Stimulated activated CD8-positive, alpha-beta memory T cell treated with anti-CD3 and anti-CD28 coated beads, Interleukin-15, amount 100 ng/mL, for 4 hours (primary cell): ENCODE measurements around the gene ARPC4.

Experiments used
- DNase-seq, 2 donors: peaks; one replicate each; pipeline ENCODE4 v3.0.0-alpha.2; 2020; ENCODE audit warnings: low read depth in 2 of 2

ARPC4 gene

DNA sequence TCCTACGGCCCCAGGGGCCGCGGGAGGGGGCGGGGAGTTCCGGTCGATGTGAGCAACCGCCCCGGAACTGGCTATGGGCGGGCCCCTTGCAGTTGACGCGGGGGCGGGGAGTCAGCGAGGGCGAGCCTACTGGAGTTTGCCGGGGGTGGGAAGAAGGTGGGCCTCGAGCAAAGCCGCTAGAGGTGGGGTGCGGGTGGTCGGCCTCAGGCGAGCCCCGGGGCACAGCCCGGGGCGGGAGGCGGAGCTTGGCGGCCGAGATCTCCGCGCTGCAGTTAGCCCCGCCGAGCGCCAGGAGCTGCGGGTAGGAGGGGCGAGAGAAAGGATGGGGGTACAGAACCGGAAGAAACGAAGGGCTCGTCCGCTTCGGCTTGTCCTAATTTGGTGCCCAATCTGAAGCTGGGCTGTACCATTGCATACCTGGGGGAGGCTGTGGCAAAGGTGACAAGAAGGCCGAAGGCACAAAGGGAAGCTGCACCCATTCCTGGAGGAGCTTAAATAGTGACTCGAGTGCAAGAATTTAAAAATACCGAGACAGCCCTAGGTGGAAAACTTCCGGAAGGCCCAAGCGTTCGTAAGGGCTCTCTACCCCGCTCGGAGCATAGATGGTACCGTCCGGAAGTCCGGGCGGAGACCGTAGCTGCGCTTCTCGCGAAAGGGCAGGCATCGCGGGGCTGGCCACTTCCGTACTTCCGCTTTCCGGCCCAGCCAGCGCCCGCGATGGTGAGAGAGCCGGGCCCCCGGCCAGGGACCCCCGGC, at the start of gene ARPC4, which contains the start of gene TADA3:
Gene ARPC4, plus strand, starts transcription at position 678 of the 756 bp plus-strand sequence. Its CDS starts 40 bp downstream, at position 718.
Gene TADA3, minus strand, starts transcription at position 69 of the 756 bp plus-strand sequence. CDS start 1,007 bp downstream, outside the sequence.
- peak; percentile 89 for DNase-seq

DNA sequence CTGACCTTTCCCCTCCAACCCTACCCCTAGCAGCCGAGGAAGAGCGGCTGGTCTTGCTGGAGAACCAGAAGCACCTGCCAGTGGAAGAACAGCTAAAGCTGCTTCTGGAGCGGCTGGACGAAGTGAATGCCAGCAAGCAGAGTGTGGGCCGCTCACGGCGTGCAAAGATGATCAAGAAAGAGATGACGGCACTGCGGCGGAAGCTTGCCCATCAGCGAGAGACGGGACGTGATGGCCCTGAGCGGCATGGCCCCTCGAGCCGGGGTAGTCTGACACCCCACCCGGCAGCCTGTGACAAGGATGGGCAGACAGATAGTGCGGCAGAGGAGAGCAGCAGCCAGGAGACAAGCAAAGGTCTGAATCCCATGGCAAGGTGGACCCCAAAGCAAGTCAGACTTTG, 49.3 kb upstream of the ARPC4 start:
- no peak for DNase-seq

DNA sequence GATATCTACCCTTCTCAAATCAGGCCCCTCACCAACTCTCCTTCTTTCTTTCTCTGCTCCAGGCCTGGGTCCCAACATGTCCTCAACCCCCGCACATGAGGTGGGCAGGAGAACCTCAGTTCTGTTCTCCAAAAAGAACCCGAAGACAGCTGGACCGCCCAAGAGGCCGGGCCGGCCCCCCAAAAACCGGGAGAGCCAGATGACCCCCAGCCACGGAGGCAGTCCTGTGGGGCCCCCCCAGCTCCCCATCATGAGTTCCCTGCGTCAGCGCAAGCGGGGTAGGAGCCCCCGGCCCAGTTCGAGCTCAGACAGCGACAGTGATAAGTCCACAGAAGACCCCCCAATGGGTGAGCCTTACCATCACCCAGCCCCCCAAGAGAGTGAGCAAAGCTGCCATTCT, 48.7 kb upstream of the ARPC4 start:
- DNase-seq, result no peak

DNA sequence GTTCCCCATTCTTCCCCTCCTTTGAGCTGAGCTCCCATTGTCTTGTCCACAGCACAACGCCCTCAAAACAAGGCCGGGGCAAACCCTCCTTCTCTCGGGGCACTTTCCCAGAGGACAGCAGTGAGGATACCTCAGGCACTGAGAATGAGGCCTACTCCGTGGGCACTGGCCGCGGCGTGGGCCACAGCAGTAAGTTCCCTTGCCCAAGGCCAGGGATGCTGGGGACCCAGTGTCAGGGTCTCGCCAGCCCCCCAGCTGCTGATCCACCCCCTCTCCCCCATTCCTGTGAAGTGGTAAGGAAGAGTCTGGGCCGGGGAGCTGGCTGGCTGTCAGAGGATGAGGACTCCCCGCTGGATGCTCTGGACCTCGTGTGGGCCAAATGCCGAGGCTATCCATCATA, 47.4 kb upstream of the ARPC4 start:
- DNase-seq, result no peak

DNA sequence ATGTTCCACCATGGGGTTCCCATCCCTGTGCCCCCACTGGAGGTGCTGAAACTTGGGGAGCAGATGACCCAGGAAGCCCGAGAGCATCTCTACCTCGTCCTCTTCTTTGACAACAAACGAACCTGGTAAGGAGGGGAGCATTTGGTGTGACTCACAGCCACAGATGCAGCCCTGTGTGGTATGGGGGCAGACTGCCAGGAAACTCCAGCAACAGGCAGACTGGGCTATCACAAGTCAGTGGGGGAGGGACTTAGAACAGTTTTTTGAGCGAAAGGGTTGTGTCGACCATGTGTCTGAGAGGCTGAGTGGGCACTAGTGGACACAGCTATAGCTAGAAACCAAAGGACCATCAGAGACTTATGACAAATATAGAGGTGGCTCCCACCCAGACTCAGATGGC, 46.6 kb upstream of the ARPC4 start:
- DNase-seq, result no peak

DNA sequence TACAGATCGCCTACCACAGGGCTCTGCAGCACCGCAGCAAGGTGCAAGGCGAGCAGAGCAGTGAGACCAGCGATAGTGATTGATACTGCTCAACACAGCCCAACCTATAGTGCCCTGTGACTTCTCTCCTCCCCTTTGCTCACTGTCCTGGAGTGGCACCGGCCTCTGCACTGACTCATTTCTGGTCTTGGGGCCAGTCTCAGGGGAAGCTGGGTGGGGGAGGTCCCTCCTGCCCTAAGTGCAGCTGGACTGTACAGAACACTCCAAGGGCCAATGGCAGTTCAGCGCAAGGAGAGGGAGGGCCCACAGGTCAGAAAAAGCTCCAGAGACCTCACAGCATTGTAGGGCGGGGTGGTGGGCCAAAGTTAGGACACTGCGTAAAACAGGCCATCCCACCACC, 45.6 kb upstream of the ARPC4 start:
- no peak for DNase-seq

DNA sequence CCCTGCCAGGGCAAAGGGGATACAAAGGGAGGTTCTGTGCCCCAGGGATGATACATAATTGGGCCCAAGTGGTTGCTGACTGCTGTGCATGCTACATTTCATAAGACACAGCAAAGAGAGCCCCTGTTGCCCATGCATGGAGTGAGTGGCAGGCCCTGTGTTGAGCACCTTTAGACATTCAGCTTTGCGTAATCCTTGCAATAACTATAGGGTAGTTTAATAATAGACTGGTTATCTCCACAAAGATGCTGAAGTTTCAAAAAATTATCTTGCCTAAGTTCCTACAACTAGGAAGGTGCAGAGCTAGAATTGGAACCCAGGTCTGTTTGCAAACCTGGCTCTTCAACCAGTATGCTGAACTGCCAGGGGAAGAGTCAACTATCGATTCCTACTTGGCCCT, 44.9 kb upstream of the ARPC4 start:
- no peak for DNase-seq

DNA sequence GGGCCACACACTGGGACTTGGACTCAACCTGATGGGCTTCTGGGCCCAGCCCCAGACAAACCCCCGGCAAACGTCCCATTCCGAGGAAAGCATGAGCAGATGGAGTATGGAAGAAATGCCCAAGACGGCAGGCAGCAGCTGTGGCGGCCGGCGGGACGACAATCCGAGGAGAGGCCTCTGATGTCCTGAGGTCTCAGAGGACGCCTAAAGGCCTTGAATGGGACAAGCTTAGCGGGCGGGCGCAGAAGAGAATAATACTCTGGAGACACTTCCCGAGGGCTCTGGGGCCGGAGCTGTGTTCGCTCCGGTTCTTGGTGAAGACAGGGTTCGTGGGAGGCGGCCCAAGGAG, 43.6 kb upstream of the ARPC4 start:
- DNase-seq, result no peak

DNA sequence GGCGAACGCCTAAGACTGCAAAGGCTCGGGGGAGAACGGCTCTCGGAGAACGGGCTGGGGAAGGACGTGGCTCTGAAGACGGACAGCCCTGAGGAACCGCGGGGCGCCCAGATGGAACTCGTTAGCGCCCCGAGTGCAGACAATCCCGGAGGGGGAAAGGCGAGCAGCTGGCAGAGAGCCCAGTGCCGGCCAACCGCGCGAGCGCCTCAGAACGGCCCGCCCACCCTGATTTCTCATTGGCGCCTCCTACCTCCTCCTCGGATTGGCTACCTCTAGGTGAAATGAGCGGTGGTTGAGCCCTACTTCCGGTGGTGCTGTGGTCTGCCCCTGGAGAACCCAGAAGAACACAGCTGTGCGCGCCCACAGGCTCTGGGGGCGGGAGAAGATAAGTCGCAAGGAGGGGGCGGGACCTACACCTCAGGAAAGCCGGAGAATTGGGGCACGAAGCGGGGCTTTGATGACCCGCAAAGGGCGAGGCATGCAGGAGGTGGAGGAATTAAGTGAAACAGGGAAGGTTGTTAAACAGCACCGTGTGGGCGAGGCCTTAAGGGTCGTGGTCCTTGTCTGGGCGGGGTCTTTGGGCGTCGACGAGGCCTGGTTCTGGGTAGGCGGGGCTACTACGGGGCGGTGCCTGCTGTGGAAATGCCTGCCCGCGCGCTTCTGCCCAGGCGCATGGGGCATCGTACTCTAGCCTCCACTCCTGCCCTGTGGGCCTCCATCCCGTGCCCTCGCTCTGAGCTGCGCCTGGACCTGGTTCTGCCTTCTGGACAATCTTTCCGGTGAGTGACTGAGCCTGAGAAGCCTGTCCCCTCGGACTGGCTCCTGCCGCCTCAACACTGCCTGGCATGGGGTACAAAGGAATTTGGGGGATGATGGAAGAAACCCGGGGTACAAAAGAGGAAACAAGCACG, 43.0 kb upstream of the ARPC4 start, which contains the start of gene OGG1:
Gene OGG1, plus strand, starts transcription at position 308 of the 911 bp plus-strand sequence. Its CDS starts 335 bp downstream, at position 643.
- DNase-seq, result peak; percentile 91 to 96

DNA sequence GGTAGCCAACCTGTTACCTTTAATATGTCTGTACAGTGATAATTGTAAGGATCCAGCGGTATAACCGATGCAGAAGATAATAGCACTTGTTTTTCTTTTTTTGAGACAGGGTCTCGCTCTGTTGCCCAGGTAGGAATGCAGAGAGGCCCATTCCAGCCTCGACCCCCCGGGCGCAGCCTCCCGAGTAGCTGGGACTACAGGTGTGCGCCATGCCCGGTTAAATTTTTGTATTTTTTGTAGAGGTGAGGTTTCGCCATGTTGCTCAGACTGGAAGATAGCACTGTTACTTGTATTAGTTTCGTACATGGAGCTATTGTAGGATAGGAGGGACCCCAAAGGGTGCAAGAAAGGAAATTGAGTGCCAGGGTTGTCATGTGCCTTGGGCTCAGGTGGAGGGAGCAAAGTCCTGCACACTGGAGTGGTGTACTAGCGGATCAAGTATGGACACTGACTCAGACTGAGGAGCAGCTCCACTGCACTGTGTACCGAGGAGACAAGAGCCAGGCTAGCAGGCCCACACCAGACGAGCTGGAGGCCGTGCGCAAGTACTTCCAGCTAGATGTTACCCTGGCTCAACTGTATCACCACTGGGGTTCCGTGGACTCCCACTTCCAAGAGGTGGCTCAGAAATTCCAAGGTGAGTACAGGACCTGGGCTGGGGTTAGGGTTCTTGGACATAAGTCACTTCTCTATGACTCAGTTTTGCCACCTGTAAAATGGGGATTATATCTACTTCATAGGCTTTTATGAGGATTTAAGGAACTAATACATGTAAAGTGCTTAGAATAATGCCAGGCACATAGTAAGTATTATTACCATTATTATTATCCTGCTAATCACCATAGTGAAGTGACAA, 42.1 kb upstream of the ARPC4 start:
- no peak for DNase-seq

DNA sequence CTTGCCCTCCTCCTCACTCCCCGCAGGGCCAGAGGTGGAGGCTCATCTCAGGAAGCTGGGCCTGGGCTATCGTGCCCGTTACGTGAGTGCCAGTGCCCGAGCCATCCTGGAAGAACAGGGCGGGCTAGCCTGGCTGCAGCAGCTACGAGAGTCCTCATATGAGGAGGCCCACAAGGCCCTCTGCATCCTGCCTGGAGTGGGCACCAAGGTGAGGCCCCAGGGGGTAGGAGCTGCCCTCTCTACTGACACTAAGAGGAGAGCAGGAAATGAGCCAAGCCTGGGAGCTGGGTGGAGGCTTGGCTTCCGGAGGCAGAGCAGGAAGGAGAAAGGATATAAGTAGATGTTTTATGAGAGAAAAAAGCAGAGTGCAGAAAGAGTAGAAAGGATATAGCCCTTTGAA, 38.2 kb upstream of the ARPC4 start:
- no peak for DNase-seq

DNA sequence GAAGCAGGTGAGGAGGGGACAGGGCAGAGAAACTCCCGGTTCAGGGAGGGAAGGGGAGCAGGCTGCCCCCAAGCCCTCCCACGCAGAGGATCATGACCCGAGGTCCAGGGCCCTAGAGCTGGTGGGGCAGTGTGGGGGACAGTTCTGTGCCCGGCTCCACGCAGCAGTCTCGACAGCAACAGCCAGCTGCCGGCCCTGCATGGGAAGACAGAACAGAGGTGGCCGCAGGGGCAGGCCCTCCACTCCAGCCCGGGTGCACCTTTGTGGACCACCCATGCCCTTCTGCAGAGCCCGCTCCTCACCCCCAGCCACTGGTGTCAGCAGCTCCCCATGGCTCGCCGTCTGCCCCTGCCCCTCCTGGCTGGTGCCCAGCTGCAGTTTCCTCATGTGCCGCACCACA, 35.5 kb upstream of the ARPC4 start:
- no peak for DNase-seq

DNA sequence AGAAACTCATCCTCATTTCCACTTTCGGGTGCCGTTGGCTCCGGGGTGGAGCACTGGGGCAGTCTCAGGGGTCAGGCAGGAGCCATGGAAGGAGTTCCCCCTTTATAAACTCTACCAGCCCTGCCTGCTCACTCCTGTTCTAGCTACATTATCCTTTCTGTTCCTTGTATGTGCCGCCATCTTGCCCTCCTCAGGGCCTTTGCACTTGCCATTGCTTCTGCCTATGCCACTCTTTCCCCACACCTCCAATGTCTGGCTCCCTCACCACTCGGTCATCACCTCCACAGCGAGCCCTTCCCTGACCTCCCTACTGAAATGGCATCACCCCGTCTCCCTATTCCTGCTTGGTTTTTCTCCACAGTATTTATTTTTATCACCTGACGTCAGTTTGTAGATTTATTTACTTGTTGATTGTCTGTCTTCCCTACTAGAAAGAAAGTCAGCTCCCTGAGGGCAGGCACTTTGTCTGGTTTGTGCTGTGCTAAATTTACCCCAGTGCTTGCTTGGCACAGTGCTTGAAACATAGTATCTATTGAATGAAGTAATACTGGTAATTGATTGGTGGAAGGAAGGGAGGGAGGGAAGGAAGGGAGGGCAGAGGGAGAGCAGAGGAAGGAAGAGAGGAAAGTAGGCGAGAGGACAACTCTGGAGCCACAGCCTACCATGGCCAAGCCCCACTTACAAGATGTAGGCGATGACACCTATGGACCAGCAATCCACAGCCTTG, 31.9 kb upstream of the ARPC4 start:
- no peak for DNase-seq

DNA sequence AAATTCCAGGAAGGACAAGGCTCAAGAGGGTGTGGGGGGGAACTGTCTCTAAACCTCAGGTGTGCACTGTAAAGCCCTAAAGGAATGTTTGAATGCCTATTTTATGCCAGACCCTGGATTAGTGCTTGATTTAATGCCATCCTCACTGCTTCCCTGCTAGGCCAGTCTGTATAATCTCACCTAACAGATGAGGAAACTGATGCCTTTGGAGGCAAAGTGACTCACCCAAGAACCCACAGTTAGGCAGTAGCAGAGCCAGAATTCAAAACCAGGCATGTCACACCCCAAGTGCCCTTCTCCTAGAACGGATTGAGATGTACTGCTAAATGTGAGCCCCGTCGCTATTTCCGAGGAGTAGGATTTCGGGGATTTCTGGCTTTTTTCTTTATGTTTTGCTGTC, 31.0 kb upstream of the ARPC4 start:
- no peak for DNase-seq

DNA sequence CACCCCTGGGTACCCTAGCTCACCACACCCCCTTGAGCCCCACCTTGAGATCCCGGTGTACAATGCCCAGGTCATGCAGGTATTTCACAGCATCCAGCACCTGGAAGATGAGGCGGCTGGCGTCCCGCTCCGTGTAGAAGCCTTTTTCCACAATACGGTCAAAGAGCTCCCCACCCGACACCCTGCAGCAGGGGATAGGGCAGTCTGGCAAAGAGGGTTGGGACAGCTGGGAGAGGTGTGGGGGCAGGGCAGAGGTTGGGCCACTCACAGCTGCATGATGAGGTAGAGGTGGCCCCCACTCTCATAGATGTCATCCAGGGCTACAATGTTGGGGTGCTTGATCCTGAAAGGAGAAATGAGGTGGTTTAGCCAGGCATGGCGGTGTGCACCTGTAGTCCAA, 30.0 kb upstream of the ARPC4 start:
- no peak for DNase-seq

DNA sequence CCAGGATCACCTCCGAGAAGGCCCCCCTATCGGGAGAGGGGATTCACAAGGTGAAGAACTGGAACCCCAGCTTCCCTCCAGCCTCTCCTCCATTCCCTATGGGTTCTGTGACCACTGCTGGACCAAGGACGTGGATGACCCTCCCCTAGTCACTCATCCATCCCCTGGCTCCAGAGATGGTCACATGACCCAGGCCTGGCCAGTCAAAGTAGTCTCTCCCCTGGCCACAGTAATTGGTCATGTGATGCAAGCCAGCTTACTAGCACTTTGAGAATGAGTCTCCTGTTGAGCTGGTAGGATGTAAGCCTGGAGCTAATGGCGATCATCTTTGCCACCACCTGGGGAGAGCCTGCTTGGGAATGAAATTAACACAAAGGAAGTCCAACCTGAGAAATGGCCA, 27.0 kb upstream of the ARPC4 start:
- DNase-seq, result no peak

DNA sequence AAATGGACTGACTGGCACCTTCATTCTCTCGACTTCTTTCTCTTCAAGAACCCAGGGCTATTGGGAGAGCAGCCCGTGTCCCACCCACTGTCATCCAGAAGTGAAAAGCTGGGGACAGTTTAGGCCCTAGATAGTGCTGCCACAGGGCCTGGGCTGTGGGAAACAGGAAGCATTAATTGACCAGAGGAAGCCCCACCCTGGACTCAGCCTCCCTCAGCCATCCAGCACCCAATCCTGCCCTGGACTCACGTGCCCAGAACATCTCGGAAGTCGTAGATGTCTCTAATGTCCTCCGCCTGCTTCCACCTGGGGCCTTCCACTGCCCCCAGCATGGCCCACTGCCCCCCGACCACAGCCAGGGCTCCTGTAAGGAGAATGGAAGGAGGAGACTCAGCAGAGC, 25.5 kb upstream of the ARPC4 start:
- DNase-seq, result no peak

DNA sequence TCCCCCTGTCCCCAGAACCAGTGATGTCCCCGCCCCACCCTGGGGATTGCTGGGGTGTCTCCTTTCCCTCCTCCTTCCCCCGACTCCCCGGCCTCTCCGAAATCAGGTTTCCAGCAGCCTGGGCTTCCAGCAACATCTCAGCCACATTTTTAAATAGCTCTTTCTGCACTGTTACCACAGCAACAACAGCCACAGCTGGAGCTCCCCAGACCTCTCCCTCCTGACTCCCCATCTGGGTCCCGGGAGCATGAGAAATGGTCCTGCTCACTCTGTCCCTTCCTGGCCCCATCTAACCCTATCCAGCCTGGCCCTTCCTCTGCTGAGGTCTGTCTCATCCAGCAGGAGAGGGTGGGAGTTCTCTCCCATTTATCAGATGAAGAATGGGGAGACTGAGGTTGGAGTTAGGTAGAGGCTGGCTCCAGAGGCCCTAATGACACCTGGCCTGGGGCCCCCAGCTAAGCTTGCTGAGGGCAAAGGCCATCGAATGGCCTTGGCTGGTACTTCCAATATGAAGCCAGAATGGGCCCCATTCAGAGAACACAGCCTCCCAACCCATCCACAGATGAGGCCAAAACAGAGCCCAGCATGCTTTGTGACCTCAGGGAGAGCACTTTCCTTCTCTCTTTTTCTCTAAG, 24.6 kb upstream of the ARPC4 start:
- no peak for DNase-seq

DNA sequence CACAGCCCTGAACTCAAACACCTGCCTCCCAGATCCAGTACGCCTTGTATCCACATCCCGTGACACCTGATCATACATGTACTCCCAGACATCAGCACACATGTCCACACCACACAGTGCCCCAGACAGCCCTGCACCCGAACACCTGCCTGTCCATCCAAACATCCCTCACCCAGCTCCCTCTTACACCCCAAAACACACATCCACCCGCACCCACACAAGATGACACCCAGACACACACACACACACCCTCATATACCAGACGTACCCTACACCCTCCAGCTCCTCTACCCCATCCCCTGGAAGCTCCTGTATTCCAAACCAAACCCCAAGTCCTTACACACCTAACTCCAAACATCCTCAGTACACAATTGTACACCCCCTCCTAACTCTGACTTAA, 23.9 kb upstream of the ARPC4 start:
- DNase-seq, result no peak

DNA sequence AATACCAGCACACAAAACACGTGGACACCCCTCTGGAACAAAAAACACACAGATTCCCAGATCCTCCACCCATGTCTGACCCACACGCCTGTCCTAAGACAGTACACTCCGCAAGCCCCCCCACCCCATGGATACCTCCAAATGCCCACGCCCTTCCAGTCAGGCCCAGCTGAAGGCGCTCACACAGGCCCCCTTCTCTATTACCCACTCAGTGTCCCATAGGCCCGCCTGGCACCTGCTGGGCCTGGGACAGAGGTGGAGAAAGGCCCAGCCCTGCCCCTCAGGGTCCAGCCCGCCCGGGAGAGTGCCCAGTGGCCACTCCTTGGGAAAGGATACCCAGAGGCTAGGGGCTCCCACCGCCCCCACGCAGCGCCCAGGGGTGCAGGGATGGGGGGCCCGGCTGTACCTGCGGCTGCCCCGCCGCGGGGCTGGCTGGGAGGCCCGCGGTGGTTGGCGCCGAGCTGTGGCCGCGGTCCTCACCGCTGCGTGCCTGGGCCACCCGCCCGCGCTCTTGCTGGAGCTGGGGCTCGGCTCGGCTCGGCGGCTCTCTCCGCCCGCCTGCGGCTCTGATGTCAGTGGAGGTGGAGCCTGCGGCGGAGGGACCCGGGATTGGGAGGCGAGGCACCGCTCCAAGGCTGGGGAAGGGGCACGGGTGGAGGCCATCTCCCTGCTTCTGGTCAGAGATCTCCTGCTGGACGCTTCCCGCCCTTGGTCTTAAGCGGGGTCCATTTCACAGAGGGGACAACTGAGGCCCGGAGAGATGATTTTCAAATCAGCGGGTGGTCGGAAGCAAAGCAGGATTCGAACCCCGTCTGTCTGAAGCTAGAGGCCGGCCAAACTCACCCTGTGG, 23.2 kb upstream of the ARPC4 start, which contains the start of gene CAMK1:
Gene CAMK1, minus strand, starts transcription at position 522 of the 850 bp plus-strand sequence. CDS start 2,198 bp downstream, outside the sequence.
- DNase-seq, result peak in 1 of 2 donors; percentile 37
